Activated T-cell treated with anti-CD3 and anti-CD28 coated beads for 48 hours (primary cell): ENCODE data around the gene ANKS1A.

Source experiments
- DNase-seq: peaks from one replicate; pipeline ENCODE4 v3.0.0-alpha.2; 2020; ENCODE audit warnings: low read depth

The ANKS1A gene

DNA sequence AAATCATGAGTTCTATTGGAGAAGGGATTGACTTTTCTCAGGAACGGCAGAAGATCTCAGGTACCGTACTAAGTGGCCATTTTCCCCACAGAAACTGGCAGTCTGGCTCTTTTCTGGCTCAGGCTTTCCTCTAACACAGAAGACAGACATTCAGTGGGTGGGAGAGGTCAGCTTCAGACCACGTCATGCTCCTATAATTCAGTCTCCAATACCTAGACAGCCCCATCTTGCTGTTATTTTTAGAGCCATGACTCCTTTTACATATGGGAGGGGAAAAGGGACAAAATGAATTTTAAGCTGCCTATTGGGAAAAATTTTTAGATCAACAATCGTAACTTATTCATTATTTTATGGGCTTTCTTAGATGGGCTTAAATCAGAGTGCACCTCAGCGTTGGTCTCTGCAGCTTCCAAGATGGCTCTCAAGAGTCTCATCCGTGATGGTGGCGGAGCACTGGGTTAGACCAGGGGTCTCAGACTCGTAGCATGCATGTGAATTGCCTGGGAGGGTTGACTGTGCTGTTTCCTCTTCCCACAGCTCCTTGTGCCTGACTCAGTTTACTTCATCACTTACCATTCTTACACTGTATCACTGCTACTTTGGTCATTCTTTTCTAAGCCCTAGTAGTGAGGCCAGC, 165.2 kb downstream of the ANKS1A start:
- no peak for DNase-seq

GRCh38 chr6:35054743-35055130, 165.7 kb downstream of the ANKS1A start:
- no peak for DNase-seq

GRCh38 chr6:35055891-35056290, 166.8 kb downstream of the ANKS1A start:
- no peak for DNase-seq

DNA sequence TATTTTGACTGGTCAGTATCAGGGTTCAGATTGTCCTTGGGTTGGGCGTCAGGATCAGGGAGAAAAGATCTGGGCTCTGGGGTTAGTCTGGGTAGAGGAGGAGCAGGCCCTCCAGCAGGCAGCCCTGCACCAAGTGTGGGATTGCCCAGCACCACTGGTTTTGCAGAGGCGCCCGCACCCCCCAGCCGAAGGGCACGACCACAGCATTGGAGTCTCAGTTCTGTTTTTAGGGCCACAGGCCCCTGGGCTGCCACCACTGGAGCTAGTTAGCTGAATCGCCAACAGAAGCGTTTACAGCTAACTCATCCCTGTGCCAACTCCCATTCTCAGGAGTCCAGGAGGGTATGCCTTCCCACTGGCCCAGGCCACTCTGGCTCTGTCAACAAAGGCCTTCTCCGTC, 167.9 kb downstream of the ANKS1A start:
- no peak for DNase-seq

DNA sequence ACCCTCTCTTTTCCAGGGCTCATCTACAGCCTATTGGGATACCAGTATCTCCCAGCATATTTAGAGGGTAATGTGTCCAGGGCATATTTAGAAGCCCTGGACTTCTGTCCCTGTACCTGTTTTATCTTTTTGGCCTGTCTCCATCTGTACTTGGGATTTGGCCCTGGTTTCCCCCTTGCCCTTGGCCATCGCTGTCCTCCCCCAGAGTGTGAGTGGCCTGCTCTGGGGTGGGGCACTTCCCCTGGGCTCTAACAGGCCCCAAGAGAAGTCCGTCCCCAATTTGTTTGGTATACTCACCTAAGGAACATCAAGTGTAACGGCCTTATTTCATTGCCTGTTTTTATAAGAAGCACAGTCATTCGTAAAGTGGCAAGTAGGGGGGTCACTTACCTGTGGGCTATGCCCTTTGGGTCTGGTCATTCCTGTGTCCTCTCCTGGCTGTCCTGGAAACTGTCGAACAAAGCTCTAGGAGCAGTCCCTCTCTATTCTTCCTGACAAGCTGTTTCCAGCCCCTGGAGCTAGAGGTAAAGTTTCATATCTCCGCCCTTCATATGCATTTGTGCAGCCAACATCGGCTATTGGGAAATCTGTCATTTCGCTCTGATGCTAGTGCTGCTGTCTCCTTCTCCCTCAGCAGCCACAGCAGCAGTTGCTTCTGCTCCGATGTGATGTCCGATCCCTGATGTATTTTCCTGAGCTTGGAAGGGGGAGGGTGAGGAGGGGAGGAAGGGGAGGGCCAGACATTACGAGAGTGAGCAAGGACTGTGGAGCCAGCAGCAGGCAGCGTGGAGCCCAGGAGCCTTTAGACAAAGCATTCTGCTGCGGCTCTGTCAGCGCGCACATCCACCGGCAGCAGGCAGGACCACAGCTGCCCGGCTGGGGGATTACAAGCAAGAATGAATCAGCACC, 168.6 kb downstream of the ANKS1A start:
- no peak for DNase-seq

GRCh38 chr6:35058358-35058675, 169.3 kb downstream of the ANKS1A start:
- DNase-seq: no peak

- no peak for DNase-seq
Measured at GRCh38 chr6:35058865-35059522, 169.9 kb downstream of the ANKS1A start.

DNA sequence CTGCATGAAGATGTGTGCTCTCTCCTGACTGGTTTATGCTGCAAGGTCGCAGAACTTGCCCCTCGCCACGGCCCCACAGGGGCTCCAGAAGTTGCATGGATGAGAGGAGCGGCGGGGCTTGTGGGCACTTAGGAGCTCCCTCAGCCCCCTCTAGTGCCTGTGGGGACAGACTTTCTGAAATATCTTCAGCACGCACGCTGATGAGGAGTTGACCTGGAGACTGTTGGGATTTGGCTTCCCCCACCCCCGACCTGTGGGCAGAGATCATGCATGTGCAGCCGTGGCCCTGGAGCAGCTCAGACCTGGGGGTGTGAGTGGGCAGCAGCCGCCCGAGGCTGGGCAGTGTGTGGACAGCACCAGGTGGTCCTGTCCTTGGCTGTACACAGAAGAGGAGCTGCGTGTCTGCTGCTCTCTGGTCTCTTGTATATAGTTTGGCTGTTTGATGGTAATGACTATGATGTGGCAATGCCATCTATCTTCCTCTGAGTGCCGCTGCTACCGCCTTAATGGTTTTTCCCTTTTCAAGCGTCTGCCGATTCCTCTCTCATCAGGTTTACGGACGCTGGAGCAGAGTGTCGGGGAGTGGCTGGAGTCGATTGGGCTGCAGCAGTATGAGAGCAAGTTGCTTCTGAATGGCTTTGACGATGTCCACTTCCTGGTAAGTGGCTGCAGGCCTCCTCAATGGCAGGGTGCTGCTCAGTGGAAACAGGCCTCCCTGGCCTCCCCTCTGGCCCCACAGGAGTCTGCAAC, 170.7 kb downstream of the ANKS1A start:
- DNase-seq: no peak

- DNase-seq: no peak
Measured at GRCh38 chr6:35061102-35061615, 172.1 kb downstream of the ANKS1A start.

DNA sequence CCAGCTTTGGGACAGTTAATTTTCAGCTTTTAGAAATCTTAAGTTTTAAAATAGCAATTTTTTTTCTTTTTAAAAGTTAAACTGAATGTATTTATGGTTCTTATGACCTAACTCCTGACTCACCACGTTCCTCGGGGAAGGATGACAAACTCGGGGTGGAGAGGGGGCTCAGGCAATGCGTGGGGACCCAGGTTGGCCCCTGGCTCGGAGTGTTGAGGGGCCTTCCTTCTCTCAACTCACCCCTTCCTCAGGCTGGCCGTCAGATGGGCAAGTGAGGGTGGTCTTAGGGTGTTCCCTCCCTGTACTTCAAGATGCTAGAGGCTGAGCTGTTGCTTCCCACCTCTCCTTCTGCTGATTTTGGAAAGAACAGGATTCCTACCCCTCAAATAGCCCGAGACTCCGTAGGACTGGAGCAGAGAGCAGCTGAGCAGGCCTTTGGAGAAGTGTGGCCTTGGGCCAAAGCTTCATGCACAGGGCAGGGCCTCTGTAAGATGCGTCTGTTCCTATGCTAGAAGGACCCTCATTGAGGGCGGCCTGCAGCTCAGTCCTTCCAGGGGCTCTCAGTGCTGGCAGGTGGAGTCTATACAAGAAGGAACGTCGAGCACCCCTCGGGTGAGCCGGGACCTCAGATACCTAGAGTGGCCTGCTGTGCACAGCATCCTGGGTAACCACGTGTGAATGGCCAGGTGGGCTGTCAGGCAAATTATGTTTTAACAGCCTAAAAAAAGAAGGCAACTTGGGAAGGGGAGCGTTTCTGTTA, 172.8 kb downstream of the ANKS1A start:
- no peak for DNase-seq

- no peak for DNase-seq
Measured at GRCh38 chr6:35062676-35063574, 173.9 kb downstream of the ANKS1A start.

- no peak for DNase-seq
Measured at GRCh38 chr6:35063701-35064280, 174.7 kb downstream of the ANKS1A start.

DNA sequence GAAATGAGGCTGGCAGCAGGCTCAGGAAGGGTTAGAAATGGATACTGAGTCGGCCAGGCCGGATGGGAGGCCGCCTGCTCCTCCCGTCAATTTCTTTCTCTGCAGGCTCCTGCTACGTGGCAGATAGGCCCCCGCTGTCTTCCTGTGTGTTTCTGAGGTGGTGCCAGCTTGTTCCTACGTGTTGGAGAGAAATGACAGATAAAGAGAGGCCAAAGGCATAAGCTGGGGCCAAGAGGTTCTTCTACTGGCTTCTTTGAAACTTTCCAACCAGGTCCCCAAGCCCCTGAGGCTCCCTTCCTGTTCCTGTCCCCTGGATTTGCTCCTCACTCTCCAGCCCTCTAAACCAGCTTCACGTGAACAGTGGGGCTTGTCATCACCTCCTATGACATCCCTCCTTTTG, 175.2 kb downstream of the ANKS1A start:
- no peak for DNase-seq

DNA sequence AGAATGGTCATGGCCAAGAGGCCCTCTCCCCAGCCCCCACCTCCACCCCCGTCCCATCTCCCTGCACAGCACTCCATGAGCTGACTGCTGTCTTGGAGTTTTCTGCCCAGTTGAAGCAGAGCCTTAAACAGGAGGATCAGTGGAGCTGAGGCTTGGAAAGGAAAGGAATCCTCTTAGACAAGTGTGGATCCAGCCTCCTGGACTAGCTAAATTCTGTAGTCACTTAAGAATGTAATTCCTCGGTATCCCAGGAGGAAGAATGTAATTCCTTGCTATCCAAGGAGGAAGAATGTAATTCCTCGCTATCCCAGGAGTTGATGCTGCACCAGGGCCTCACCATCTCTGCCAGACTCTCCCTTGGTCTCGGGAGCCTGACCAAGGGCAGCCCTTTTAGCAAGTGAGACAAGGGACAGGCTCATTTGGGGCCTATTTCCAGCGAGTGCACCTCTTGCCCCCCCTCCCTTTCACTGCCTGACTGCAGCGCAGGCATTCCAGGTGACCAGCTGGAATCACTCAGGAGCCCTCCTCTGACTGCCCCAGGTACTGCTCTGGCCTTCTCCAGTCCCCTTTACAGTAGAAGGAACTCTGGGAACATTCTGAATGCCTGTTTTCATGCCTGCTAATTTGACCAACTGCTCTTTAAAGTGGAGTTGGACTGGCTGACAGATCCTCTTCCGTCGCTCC, 175.8 kb downstream of the ANKS1A start:
- no peak for DNase-seq

DNA sequence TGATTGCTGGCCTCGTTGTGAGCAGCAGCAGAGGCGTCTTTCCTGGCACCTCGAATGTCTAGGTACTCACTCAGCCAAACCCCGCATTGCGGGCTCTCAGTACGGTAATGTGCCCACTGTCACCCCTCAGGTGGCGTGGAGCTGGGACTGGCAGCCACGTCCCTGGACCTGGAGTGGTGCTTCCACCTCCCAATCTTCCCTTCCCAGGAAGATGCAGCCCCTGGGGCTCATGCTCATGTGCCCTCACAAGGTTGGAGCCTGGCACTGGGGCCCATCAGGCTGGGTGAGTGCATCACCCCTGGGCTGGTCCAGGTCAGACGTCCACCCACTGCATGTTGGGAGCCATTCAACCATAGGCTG, 176.4 kb downstream of the ANKS1A start:
- no peak for DNase-seq

DNA sequence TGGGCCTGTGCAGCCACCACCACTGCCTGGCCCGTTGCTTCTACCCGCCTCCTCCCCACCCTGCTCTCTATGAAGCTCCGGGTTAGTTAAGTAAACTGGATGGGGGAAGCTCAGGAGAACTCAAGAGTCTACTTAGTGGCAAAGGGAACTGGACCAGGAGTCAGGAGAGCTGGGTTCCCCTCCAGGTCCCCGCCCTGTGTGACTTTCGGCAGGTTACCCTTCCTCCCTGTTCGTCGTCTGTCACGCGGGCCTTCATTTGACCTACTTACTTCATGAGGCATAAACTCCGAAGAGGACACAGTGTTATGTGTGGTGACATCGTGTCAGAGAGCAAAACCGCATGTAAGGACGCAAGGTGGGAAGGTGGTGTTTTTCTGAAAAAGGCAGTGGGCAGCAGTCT, 176.8 kb downstream of the ANKS1A start:
- no peak for DNase-seq

GRCh38 chr6:35067234-35067633, 178.2 kb downstream of the ANKS1A start:
- DNase-seq: no peak

DNA sequence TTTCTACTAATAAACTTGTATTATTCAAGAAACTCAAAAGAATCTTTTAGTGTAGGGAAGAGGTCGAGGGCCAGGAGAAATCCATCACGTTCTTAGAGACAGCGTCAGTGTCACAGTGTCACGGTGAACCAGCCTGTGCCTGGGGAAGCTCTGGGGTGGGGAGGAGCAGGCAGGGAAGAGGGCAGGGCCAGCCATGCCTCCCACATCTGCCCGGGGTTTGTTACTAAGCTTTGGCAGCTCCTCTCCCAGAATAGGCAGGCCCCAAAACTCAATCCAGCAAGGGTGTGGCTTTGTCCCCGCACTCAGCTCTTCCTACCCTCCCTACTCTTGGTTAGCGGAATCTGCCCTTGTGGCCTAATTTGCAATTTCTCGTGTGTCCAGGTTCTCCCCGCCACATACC, 179.2 kb downstream of the ANKS1A start:
- DNase-seq: no peak

DNA sequence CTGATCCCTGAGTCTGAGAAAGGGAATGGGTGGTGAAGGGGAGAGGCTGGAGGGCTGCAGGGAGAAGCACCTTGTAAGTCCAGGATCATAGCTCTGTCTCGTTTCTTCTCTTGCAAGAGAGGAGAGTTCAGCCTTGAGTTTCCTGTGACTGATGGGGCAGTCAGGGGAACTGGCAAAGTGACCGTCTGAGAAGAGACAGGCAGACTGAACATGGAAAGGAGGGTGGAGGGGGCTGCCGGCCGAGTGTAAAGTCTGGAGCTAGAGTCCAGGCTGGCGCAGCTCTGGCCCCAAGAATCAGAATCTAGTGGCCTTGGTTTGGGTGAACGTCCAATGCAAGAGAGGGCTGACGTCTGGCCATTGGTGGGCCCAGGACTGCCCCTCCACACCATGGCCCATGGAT, 179.6 kb downstream of the ANKS1A start:
- no peak for DNase-seq

DNA sequence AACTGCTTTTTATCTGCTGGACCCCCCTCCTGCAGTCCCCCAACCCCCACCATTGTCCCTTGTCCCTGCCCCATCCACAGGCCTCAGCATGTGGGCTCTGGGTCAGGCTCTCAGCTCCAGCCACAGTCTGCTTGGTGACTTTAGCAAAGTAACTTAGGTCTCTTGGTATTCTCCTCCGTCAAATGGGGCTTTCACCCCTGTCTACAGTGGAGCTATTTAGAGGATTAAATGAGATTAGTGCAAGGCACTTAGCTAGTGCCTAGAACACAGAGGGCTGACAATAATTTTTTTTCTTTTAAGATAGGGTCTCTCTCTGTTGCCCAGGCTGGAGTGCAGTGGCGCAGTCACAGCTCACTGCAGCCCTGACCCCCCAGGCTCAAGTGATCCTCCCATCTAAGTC, 180.2 kb downstream of the ANKS1A start:
- DNase-seq: no peak
